Measurements from ENCODE around the gene ADTRP. TPM values are rescaled to one million over a fixed set of nuclear protein-coding genes. Genes with fewer than 3 reads are reported as not detected.

The ADTRP gene
- total and polyA plus RNA-seq, 7 experiments from 2014 or later, result 3.1 to 109 (median 44.3) TPM

GRCh38 chr6:11762794-11763459 is 15.7 kb downstream of the ADTRP start:
- no peak overlapping the region for H3K27ac Mint-ChIP-seq
- Histone ChIP-seq H3K4me3 (ENCODE audit: low read length) (no peak overlapping the region), H3K36me3 (ENCODE audit: control insufficient read depth in 2 of 3, insufficient read depth in 3 of 3, low read length in 3 of 3) (no peaks in the 10 kb centered on the region), H3K9me3 (ENCODE audit: control insufficient read depth in 2 of 3, low read length in 3 of 3) (peaks cover 0 to under 1% (median 0%) of the 10 kb centered on the region in 3 experiments), H3K27ac (ENCODE audit: low read depth, low read length) (no peak overlapping the region), H3K27me3 (ENCODE audit: control insufficient read depth in 2 of 2, insufficient read depth in 2 of 2, low read length in 2 of 2) (no peaks in the 10 kb centered on the region), H3K4me1 (ENCODE audit: control insufficient read depth in 2 of 2, insufficient read depth in 2 of 2, low read length in 2 of 2) (no peaks in the 10 kb centered on the region)
- no peak overlapping the region for H3K4me3 Mint-ChIP-seq
- POLR2A ChIA-PET, result no interaction called here
- DNase-seq (no peak), ATAC-seq (no peak)
- H3K36me3 Mint-ChIP-seq, result peaks cover 0 to 2% (median 0%) of the 10 kb centered on the region in 5 donors
- H3K27me3 Mint-ChIP-seq, result no peaks in the 10 kb centered on the region
- CTCF ChIA-PET, result interaction anchor here (0.9 to 1.2 kb wide), 2 partner anchors 23 to 41 kb away, joined by 3 read pairs; no protein-coding TSS in a partner anchor
- peaks cover 0 to 3% (median 1%) of the 10 kb centered on the region in 11 donors for H3K9me3 Mint-ChIP-seq
- intact Hi-C loops (cut with micrococcal nuclease), result no loop called here
- H3K4me1 Mint-ChIP-seq, result peaks cover 0 to 24% (median 5%) of the 10 kb centered on the region in 7 donors

- Histone ChIP-seq H3K4me3 (ENCODE audit: low read length) (no peak overlapping the region), H3K27me3 (ENCODE audit: control insufficient read depth in 2 of 2, insufficient read depth in 2 of 2, low read length in 2 of 2) (no peaks in the 10 kb centered on the region), H3K9me3 (ENCODE audit: control insufficient read depth in 2 of 3, low read length in 3 of 3) (peaks cover 0 to 5% (median 0%) of the 10 kb centered on the region in 3 experiments), H3K4me1 (ENCODE audit: control insufficient read depth in 2 of 2, insufficient read depth in 2 of 2, low read length in 2 of 2) (no peaks in the 10 kb centered on the region), H3K36me3 (ENCODE audit: control insufficient read depth in 2 of 3, insufficient read depth in 3 of 3, low read length in 3 of 3) (no peaks in the 10 kb centered on the region), H3K27ac (ENCODE audit: low read depth, low read length) (no peak overlapping the region)
- H3K9me3 Mint-ChIP-seq, result peaks cover 0 to 12% (median 4%) of the 10 kb centered on the region in 11 donors
- ATAC-seq, result no peak
- ChIA-PET CTCF (interaction anchor here (1.2 kb wide), 1 partner anchor 40 kb away, joined by 3 read pairs; no protein-coding TSS in a partner anchor), POLR2A (no interaction called here)
- H3K36me3 Mint-ChIP-seq, result peaks cover 0 to 4% (median 2%) of the 10 kb centered on the region in 5 donors
- H3K4me1 Mint-ChIP-seq, result peaks cover 2 to 30% (median 11%) of the 10 kb centered on the region in 7 donors
- intact Hi-C loops (cut with micrococcal nuclease), result no loop called here
- no peak for DNase-seq
- no peak overlapping the region for H3K4me3 Mint-ChIP-seq
- no peaks in the 10 kb centered on the region for H3K27me3 Mint-ChIP-seq
- peak overlapping the region in 1 of 9 donors; percentile 22 for H3K27ac Mint-ChIP-seq
Observed at GRCh38 chr6:11761744-11762620, 16.6 kb downstream of the ADTRP start.

DNA sequence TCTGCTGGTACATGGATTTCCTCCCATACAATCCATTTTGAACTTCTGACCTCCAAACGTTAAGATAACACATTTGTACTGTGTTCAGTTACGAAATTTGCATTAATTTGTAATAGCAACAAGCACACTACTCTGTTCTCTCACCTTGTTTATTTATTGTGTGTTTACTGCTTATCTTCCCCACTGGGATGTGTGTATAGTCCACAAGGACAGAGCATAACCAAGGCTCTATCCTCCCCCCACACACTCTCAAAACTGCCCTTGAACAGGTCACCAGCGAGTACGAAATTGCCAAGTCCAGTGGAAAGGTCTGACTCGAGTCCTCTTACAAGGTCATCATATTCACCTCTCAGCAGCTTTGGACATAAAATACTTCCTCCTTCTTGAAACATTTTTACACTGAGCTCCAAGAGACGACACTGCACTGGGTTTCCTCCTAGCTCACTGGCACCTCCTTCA is 18.6 kb downstream of the ADTRP start:
- Mint-ChIP-seq H3K27ac (no peak overlapping the region), H3K36me3 (peaks cover 0 to 9% (median 4%) of the 10 kb centered on the region in 5 donors), H3K4me3 (no peak overlapping the region), H3K9me3 (peaks cover 0 to 21% (median 4%) of the 10 kb centered on the region in 11 donors), H3K4me1 (peaks cover 7 to 37% (median 18%) of the 10 kb centered on the region in 7 donors), H3K27me3 (no peaks in the 10 kb centered on the region)
- intact Hi-C loops (cut with micrococcal nuclease), result no loop called here
- no peak overlapping the region for H3K4me3 ChIP-seq (ENCODE audit: low read length)
- ATAC-seq (no peak), DNase-seq (no peak)
- no peaks in the 10 kb centered on the region for H3K36me3 ChIP-seq (ENCODE audit: control insufficient read depth in 2 of 3, insufficient read depth in 3 of 3, low read length in 3 of 3)
- H3K4me1 ChIP-seq (ENCODE audit: control insufficient read depth in 2 of 2, insufficient read depth in 2 of 2, low read length in 2 of 2), result no peaks in the 10 kb centered on the region
- peaks cover 0 to 5% (median 0%) of the 10 kb centered on the region in 3 experiments for H3K9me3 ChIP-seq (ENCODE audit: control insufficient read depth in 2 of 3, low read length in 3 of 3)
- no peaks in the 10 kb centered on the region for H3K27me3 ChIP-seq (ENCODE audit: control insufficient read depth in 2 of 2, insufficient read depth in 2 of 2, low read length in 2 of 2)
- no peak overlapping the region for H3K27ac ChIP-seq (ENCODE audit: low read depth, low read length)
- POLR2A ChIA-PET, result interaction anchor here (0.6 kb wide), 1 partner anchor 38 kb away, joined by 8 read pairs; no protein-coding TSS in a partner anchor
- CTCF ChIA-PET, result no interaction called here

DNA sequence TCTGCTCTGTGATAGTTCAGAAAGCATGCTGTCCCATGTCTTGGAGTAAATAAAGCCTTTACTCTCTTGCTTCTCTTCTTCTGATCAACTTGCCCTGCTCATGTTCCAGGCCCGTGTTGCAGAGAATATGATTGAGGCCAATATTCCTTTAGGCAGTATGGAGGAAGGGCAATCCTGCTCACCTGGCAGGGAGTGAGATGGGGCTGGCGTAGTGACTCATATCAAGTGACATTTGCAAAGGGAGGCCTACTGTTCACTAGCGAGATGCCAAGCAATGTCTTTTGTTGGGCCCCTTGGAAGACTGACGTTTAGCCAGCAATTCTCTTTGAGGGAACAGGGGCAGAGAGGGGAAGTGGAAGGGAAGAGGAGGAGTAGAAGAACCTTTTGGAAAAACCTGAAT is 19.7 kb downstream of the ADTRP start:
- Histone ChIP-seq H3K36me3 (ENCODE audit: control insufficient read depth in 2 of 3, insufficient read depth in 3 of 3, low read length in 3 of 3) (no peaks in the 10 kb centered on the region), H3K27me3 (ENCODE audit: control insufficient read depth in 2 of 2, insufficient read depth in 2 of 2, low read length in 2 of 2) (no peaks in the 10 kb centered on the region), H3K9me3 (ENCODE audit: control insufficient read depth in 2 of 3, low read length in 3 of 3) (peaks cover 0 to 5% (median 0%) of the 10 kb centered on the region in 3 experiments), H3K4me1 (ENCODE audit: control insufficient read depth in 2 of 2, insufficient read depth in 2 of 2, low read length in 2 of 2) (no peaks in the 10 kb centered on the region), H3K27ac (ENCODE audit: low read depth, low read length) (no peak overlapping the region), H3K4me3 (ENCODE audit: low read length) (no peak overlapping the region)
- DNase-seq (no peak), ATAC-seq (no peak)
- Mint-ChIP-seq H3K4me3 (no peak overlapping the region), H3K27ac (peak overlapping the region in 1 of 9 donors; percentile 44), H3K4me1 (peaks cover 6 to 29% (median 10%) of the 10 kb centered on the region in 7 donors), H3K27me3 (no peaks in the 10 kb centered on the region), H3K9me3 (peaks cover 0 to 21% (median 5%) of the 10 kb centered on the region in 11 donors), H3K36me3 (peaks cover 0 to 9% (median 4%) of the 10 kb centered on the region in 5 donors)
- POLR2A ChIA-PET, result no interaction called here
- CTCF ChIA-PET, result no interaction called here
- intact Hi-C loops (cut with micrococcal nuclease), result no loop called here

GRCh38 chr6:11756726-11757125 is 21.9 kb downstream of the ADTRP start:
- H3K9me3 ChIP-seq (ENCODE audit: control insufficient read depth in 2 of 3, low read length in 3 of 3), result peaks cover 0 to 5% (median 0%) of the 10 kb centered on the region in 3 experiments
- no peak for ATAC-seq
- no peaks in the 10 kb centered on the region for H3K4me1 ChIP-seq (ENCODE audit: control insufficient read depth in 2 of 2, insufficient read depth in 2 of 2, low read length in 2 of 2)
- no peak overlapping the region for H3K4me3 ChIP-seq (ENCODE audit: low read length)
- H3K36me3 Mint-ChIP-seq, result peaks cover 0 to 9% (median 4%) of the 10 kb centered on the region in 5 donors
- H3K27ac ChIP-seq (ENCODE audit: low read depth, low read length), result no peak overlapping the region
- intact Hi-C loops (cut with micrococcal nuclease), result no loop called here
- POLR2A ChIA-PET, result no interaction called here
- no peaks in the 10 kb centered on the region for H3K27me3 ChIP-seq (ENCODE audit: control insufficient read depth in 2 of 2, insufficient read depth in 2 of 2, low read length in 2 of 2)
- CTCF ChIA-PET, result no interaction called here
- no peaks in the 10 kb centered on the region for H3K36me3 ChIP-seq (ENCODE audit: control insufficient read depth in 2 of 3, insufficient read depth in 3 of 3, low read length in 3 of 3)
- peak overlapping the region in 1 of 9 donors; percentile 35 for H3K27ac Mint-ChIP-seq
- DNase-seq, result peak in 1 of 9 donors; percentile 5
- peaks cover 6 to 29% (median 10%) of the 10 kb centered on the region in 7 donors for H3K4me1 Mint-ChIP-seq
- no peaks in the 10 kb centered on the region for H3K27me3 Mint-ChIP-seq
- no peak overlapping the region for H3K4me3 Mint-ChIP-seq
- H3K9me3 Mint-ChIP-seq, result peaks cover 0 to 21% (median 5%) of the 10 kb centered on the region in 11 donors

DNA sequence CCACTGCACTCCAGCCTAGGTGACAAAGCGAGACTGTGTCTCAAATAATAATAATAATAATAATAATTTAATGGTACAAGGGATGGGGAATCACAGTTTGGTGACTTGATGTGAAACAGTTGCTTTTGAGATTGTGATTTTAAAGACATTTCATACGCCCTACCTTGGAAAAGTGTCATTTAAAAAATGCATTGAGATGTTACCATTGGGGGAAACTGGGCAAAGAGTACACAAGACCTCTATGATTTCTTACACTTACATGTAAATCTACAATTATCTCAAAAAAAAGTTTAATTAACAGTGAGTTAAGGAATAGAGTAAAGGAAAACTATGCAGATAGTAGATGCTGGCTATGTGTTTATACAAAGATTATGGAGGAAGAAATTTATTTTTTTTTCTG is 22.3 kb downstream of the ADTRP start:
- H3K27ac Mint-ChIP-seq, result peak overlapping the region in 1 of 9 donors; percentile 35
- ChIA-PET POLR2A (no interaction called here), CTCF (no interaction called here)
- H3K4me3 ChIP-seq (ENCODE audit: low read length), result no peak overlapping the region
- H3K36me3 Mint-ChIP-seq, result peaks cover 0 to 9% (median 4%) of the 10 kb centered on the region in 5 donors
- no peak overlapping the region for H3K4me3 Mint-ChIP-seq
- peaks cover 0 to 5% (median 0%) of the 10 kb centered on the region in 3 experiments for H3K9me3 ChIP-seq (ENCODE audit: control insufficient read depth in 2 of 3, low read length in 3 of 3)
- ATAC-seq (no peak), DNase-seq (no peak)
- H3K9me3 Mint-ChIP-seq, result peaks cover 0 to 21% (median 5%) of the 10 kb centered on the region in 11 donors
- peaks cover 6 to 26% (median 10%) of the 10 kb centered on the region in 7 donors for H3K4me1 Mint-ChIP-seq
- H3K36me3 ChIP-seq (ENCODE audit: control insufficient read depth in 2 of 3, insufficient read depth in 3 of 3, low read length in 3 of 3), result no peaks in the 10 kb centered on the region
- no peaks in the 10 kb centered on the region for H3K4me1 ChIP-seq (ENCODE audit: control insufficient read depth in 2 of 2, insufficient read depth in 2 of 2, low read length in 2 of 2)
- intact Hi-C loops (cut with micrococcal nuclease), result no loop called here
- no peaks in the 10 kb centered on the region for H3K27me3 Mint-ChIP-seq
- no peak overlapping the region for H3K27ac ChIP-seq (ENCODE audit: low read depth, low read length)
- no peaks in the 10 kb centered on the region for H3K27me3 ChIP-seq (ENCODE audit: control insufficient read depth in 2 of 2, insufficient read depth in 2 of 2, low read length in 2 of 2)

Data from naive thymus-derived CD4-positive, alpha-beta T cell (primary cell).